OCI-LY1 (cell line): Measurements from ENCODE around the gene TIMELESS.

Experiments used
- CTCF ChIP-seq: fragments of 200-600 bp; sonication (generic), shearing (Covaris generic); IDR thresholded peaks from 2 replicates; pipeline ENCODE4 v1.5.1; 2017; ENCODE audit warnings: mild to moderate bottlenecking, antibody characterized with exemption, low read length, moderate library complexity, mixed read lengths
- EZH2 ChIP-seq: fragments of 200-600 bp; sonication (generic), shearing (Covaris generic); IDR thresholded peaks from 2 replicates; pipeline ENCODE4 v1.8.0; 2017; ENCODE audit warnings: borderline replicate concordance, mixed run types, mild to moderate bottlenecking, antibody characterized with exemption, low read length, moderate library complexity, mixed read lengths

GRCh38 chr12:56414401-56414800 is 34.8 kb downstream of the TIMELESS start:
- no peak for TF ChIP-seq CTCF
- no peak for TF ChIP-seq EZH2
